B cell (primary cell): ENCODE data around the gene KRT72. TPM values are rescaled to one million over a fixed set of nuclear protein-coding genes. Genes with fewer than 3 reads are reported as not detected.

Source experiments
- ATAC-seq: fragments of 200-7000 bp; cut with Tn5 transposase; one replicate; pipeline ENCODE4 v1.10.0; 2021; ENCODE audit warnings: low read depth, mild to moderate bottlenecking, moderate number of reproducible peaks, moderate library complexity
- CTCF ChIA-PET: fragments of 350-600 bp; sonication (Branson Sonifier 250); formaldehyde crosslinking; loops from one replicate; lab custom pipeline; 2021; ENCODE audit warnings: antibody characterized with exemption, inconsistent platforms; lab: Charles Lee
- POLR2A ChIA-PET: fragments of 350-600 bp; sonication (Branson Sonifier 250); formaldehyde crosslinking; loops from one replicate; lab custom pipeline; 2021; ENCODE audit warnings: antibody characterized with exemption; lab: Charles Lee
- DNase-seq: peaks from one replicate; pipeline ENCODE4 v3.0.0; 2013
- H2AFZ ChIP-seq: 2 replicates; pipeline ENCODE4 v1.6.1; 2012; ENCODE audit warnings: mild to moderate bottlenecking, low read depth, low read length; ENCODE audit not compliant: insufficient read depth, poor library complexity, severe bottlenecking
- H3K27ac ChIP-seq, 2 donors: 1 replicate in 1 of 2; 2 replicates in 1 of 2; pipeline ENCODE4 v1.5.1; 2012 to 2013; ENCODE audit warnings: low read length in 2 of 2, mild to moderate bottlenecking in 2 of 2, moderate library complexity in 1 of 2
- H3K27me3 ChIP-seq, 4 experiments: fragments of 200-600 bp in 1 of 4; sonication (generic) in 1 of 4; replicated peaks in 1 of 4; 1 replicate in 2 of 4; 2 replicates in 2 of 4; pipeline versions ENCODE4 v1.6.1 to v1.7.0; 2013 to 2016; ENCODE audit warnings: low read length in 3 of 4, mild to moderate bottlenecking in 2 of 4, mixed read lengths in 1 of 4, moderate library complexity in 1 of 4; ENCODE audit not compliant: insufficient read depth in 4 of 4, control insufficient read depth in 3 of 4; ENCODE audit errors: control extremely low read depth in 1 of 4
- H3K36me3 ChIP-seq, 2 experiments: replicated peaks in 1 of 2; 1 replicate in 1 of 2; 2 replicates in 1 of 2; pipeline versions ENCODE4 v1.6.1 to v1.7.1; 2013; ENCODE audit warnings: low read length in 1 of 2; ENCODE audit not compliant: insufficient read depth in 2 of 2, control insufficient read depth in 1 of 2; ENCODE audit errors: control extremely low read depth in 1 of 2, extremely low read depth in 1 of 2
- H3K4me1 ChIP-seq, 2 donors: fragments of 200-600 bp in 1 of 2; sonication (generic) in 1 of 2; 1 replicate in 1 of 2; 2 replicates in 1 of 2; pipeline versions ENCODE4 v1.5.1 to v1.6.1; 2013 to 2017; ENCODE audit warnings: low read length in 2 of 2; ENCODE audit not compliant: control insufficient read depth in 2 of 2, insufficient read depth in 2 of 2
- H3K4me2 ChIP-seq: replicated peaks from 2 replicates; pipeline ENCODE3; 2012; ENCODE audit warnings: mild to moderate bottlenecking, low read depth, low read length; ENCODE audit not compliant: poor library complexity, severe bottlenecking
- H3K4me3 ChIP-seq, 5 experiments: fragments of 200-600 bp in 1 of 5; sonication (generic) in 1 of 5; 1 replicate in 3 of 5; 2 replicates in 2 of 5; pipeline versions ENCODE4 v1.5.1 to v1.7.0; 2011 to 2016; ENCODE audit warnings: low read length in 4 of 5, mild to moderate bottlenecking in 4 of 5, low read depth in 2 of 5, control low read depth in 1 of 5, moderate library complexity in 1 of 5; ENCODE audit not compliant: insufficient read depth in 1 of 5; ENCODE audit errors: control extremely low read depth in 1 of 5, extremely low read depth in 1 of 5
- H3K79me2 ChIP-seq: fragments of 200-600 bp; sonication (generic); one replicate; pipeline ENCODE4 v1.6.0; 2016; ENCODE audit warnings: low read length; ENCODE audit not compliant: control insufficient read depth, insufficient read depth
- H3K9ac ChIP-seq: fragments of 200-600 bp; sonication (generic); 2 replicates; pipeline ENCODE4 v1.6.1; 2017; ENCODE audit warnings: mild to moderate bottlenecking, low read length, moderate library complexity
- H3K9me3 ChIP-seq, 3 donors: one replicate each; pipeline versions ENCODE4 v1.6.1 to v1.7.1; 2013; ENCODE audit warnings: low read length in 2 of 3; ENCODE audit not compliant: control insufficient read depth in 2 of 3, insufficient read depth in 1 of 3; ENCODE audit errors: control extremely low read depth in 1 of 3
- H4K20me1 ChIP-seq: 2 replicates; pipeline ENCODE4 v1.6.0; 2012; ENCODE audit warnings: mild to moderate bottlenecking, low read length; ENCODE audit not compliant: insufficient read depth, control insufficient read depth, poor library complexity, severe bottlenecking
- H3K27ac Mint-ChIP-seq: one replicate; pipeline ENCODE4 v1.8.0; 2021; ENCODE audit warnings: mixed read lengths
- H3K27me3 Mint-ChIP-seq: one replicate; pipeline ENCODE4 v1.8.0; 2021; ENCODE audit warnings: mixed read lengths
- H3K4me1 Mint-ChIP-seq: one replicate; pipeline ENCODE4 v1.8.0; 2021; ENCODE audit warnings: mixed read lengths
- H3K4me3 Mint-ChIP-seq: one replicate; pipeline ENCODE4 v1.8.0; 2021; ENCODE audit warnings: mixed read lengths
- H3K9me3 Mint-ChIP-seq: one replicate; pipeline ENCODE4 v1.8.0; 2022; ENCODE audit warnings: mixed read lengths; ENCODE audit not compliant: insufficient read depth
- EZH2 ChIP-seq: IDR thresholded peaks from 2 replicates; pipeline ENCODE4 v1.6.1; 2012; ENCODE audit warnings: borderline replicate concordance, low read depth, mild to moderate bottlenecking, moderate library complexity, low read length; ENCODE audit not compliant: insufficient read depth, poor library complexity, severe bottlenecking
- WGBS: methylation state at CpG from one replicate; pipeline ENCODE4 v1.1.5; 2013; ENCODE audit warnings: missing lambda C conversion rate; ENCODE audit not compliant: insufficient coverage; 5-methylcytosine and 5-hydroxymethylcytosine counted together
- intact Hi-C: fragments of 100-400 bp; cut with micrococcal nuclease; formaldehyde crosslinking; loops from one replicate; pipeline ENCODE4 v1.10.0; 2022
- polyA plus RNA-seq: library from polyadenylated mRNA; depleted of rRNA; stranded (reverse); fragments of >200 nt; gene quantifications from 2 replicates; pipeline ENCODE4 v1.2.3, GENCODE V29; 2012
- total RNA-seq, 2 donors: library from RNA; stranded (reverse); fragments of 120-200 nt in 1 of 2; gene quantifications; 1 replicate in 1 of 2; 2 replicates in 1 of 2; pipeline versions ENCODE4 v1.2.3 to v1.2.4, GENCODE V29; 2013 to 2022
- TF ChIP-seq, protein P1 (sequence below): fragments of 200-600 bp; IDR thresholded peaks from one replicate; pipeline ENCODE4 v1.8.0; 2022; ENCODE audit warnings: antibody characterized with exemption, mild to moderate bottlenecking

Gene KRT72
- total and polyA plus RNA-seq, 2 donors (not counting 1 experiment from before 2014, with no cell fraction given) = 0.04 TPM; not detected in 1

- no peaks in the 10 kb centered on the region for H3K36me3 ChIP-seq
- H4K20me1 ChIP-seq = no peaks in the 10 kb centered on the region
- H2AFZ ChIP-seq = no peak overlapping the region
- no peak overlapping the region for H3K27ac ChIP-seq
- Mint-ChIP-seq H3K27ac (no peak overlapping the region), H3K4me3 (no peak overlapping the region), H3K9me3 (no peaks in the 10 kb centered on the region), H3K4me1 (no peaks in the 10 kb centered on the region), H3K27me3 (peaks cover 23% of the 10 kb centered on the region)
- no peak overlapping the region for H3K4me3 ChIP-seq
- H3K79me2 ChIP-seq = no peaks in the 10 kb centered on the region
- H3K4me2 ChIP-seq = no peak overlapping the region
- H3K27me3 ChIP-seq = peaks cover 0 to 5% (median 1%) of the 10 kb centered on the region in 4 experiments
- no peaks in the 10 kb centered on the region for H3K4me1 ChIP-seq
- no peak for DNase-seq
- no peaks in the 10 kb centered on the region for H3K9me3 ChIP-seq
- no peak for ATAC-seq
- no peak for TF ChIP-seq EZH2
- TF ChIP-seq, protein P1, sequence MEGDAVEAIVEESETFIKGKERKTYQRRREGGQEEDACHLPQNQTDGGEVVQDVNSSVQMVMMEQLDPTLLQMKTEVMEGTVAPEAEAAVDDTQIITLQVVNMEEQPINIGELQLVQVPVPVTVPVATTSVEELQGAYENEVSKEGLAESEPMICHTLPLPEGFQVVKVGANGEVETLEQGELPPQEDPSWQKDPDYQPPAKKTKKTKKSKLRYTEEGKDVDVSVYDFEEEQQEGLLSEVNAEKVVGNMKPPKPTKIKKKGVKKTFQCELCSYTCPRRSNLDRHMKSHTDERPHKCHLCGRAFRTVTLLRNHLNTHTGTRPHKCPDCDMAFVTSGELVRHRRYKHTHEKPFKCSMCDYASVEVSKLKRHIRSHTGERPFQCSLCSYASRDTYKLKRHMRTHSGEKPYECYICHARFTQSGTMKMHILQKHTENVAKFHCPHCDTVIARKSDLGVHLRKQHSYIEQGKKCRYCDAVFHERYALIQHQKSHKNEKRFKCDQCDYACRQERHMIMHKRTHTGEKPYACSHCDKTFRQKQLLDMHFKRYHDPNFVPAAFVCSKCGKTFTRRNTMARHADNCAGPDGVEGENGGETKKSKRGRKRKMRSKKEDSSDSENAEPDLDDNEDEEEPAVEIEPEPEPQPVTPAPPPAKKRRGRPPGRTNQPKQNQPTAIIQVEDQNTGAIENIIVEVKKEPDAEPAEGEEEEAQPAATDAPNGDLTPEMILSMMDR = no peak
- ChIA-PET POLR2A (no interaction called here), CTCF (interaction anchor here (1.1 kb wide), 1 partner anchor 348 kb away, joined by 3 read pairs; no protein-coding TSS in a partner anchor)
- H3K9ac ChIP-seq = no peak overlapping the region
- intact Hi-C loops = no loop called here
- 63% methylated on average over 4 of the region's 4 CpGs for WGBS
These were observed 31.4 kb upstream of the KRT72 start for GRCh38 chr12:52632656-52633055.

GRCh38 chr12:52631676-52632459 lies 30.6 kb upstream of the KRT72 start:
- H3K9me3 ChIP-seq = no peaks in the 10 kb centered on the region
- H4K20me1 ChIP-seq = no peaks in the 10 kb centered on the region
- no peak overlapping the region for H3K4me2 ChIP-seq
- H3K4me1 ChIP-seq = no peaks in the 10 kb centered on the region
- ATAC-seq = no peak
- no peak overlapping the region for H3K4me3 Mint-ChIP-seq
- ChIA-PET CTCF (no interaction called here), POLR2A (no interaction called here)
- no peak overlapping the region for H3K9ac ChIP-seq
- H3K27me3 Mint-ChIP-seq = peaks cover 23% of the 10 kb centered on the region
- H3K36me3 ChIP-seq = no peaks in the 10 kb centered on the region
- intact Hi-C loops = no loop called here
- TF ChIP-seq, protein P1 = no peak
- TF ChIP-seq EZH2 = no peak
- 86% methylated on average over 4 of the region's 6 CpGs for WGBS
- no peak overlapping the region for H3K27ac ChIP-seq
- no peak overlapping the region for H2AFZ ChIP-seq
- H3K9me3 Mint-ChIP-seq = no peaks in the 10 kb centered on the region
- no peaks in the 10 kb centered on the region for H3K79me2 ChIP-seq
- DNase-seq = no peak
- no peaks in the 10 kb centered on the region for H3K4me1 Mint-ChIP-seq
- H3K27me3 ChIP-seq = peaks cover 0 to 5% (median 1%) of the 10 kb centered on the region in 4 experiments
- H3K27ac Mint-ChIP-seq = no peak overlapping the region
- H3K4me3 ChIP-seq = no peak overlapping the region
